Activated B cell treated with CpG ODN at 0.5 μM for 24 hours (primary cell): Measurements from ENCODE around the gene B4GALT4. TPM values are rescaled to one million over a fixed set of nuclear protein-coding genes. Genes with fewer than 3 reads are reported as not detected.

ENCODE experiments used
- ATAC-seq: fragments of 200-7000 bp; cut with Tn5 transposase; one replicate; pipeline ENCODE4 v1.10.0; 2021; ENCODE audit warnings: low read depth, mild to moderate bottlenecking, moderate library complexity
- CTCF ChIA-PET: fragments of 350-600 bp; sonication (Branson Sonifier 250); formaldehyde crosslinking; loops from one replicate; lab custom pipeline; 2021; ENCODE audit warnings: antibody characterized with exemption; lab: Charles Lee
- POLR2A ChIA-PET: fragments of 350-600 bp; sonication (Branson Sonifier 250); formaldehyde crosslinking; loops from one replicate; lab custom pipeline; 2021; ENCODE audit warnings: antibody characterized with exemption; lab: Charles Lee
- DNase-seq: peaks from one replicate; pipeline ENCODE4 v3.0.0; 2022
- H3K27ac Mint-ChIP-seq: one replicate; pipeline ENCODE4 v1.8.0; 2020; ENCODE audit warnings: mixed read lengths
- H3K27me3 Mint-ChIP-seq: one replicate; pipeline ENCODE4 v1.8.0; 2021; ENCODE audit warnings: mixed read lengths
- H3K36me3 Mint-ChIP-seq: one replicate; pipeline ENCODE4 v1.8.0; 2021; ENCODE audit warnings: low read depth, mixed read lengths
- H3K4me1 Mint-ChIP-seq: one replicate; pipeline ENCODE4 v1.8.0; 2021; ENCODE audit warnings: mixed read lengths
- H3K4me3 Mint-ChIP-seq: one replicate; pipeline ENCODE4 v1.8.0; 2020; ENCODE audit warnings: mild to moderate bottlenecking, mixed read lengths
- H3K9me3 Mint-ChIP-seq: one replicate; pipeline ENCODE4 v1.8.0; 2020; ENCODE audit warnings: mixed read lengths
- intact Hi-C: fragments of 100-400 bp; cut with micrococcal nuclease; formaldehyde crosslinking; loops from one replicate; pipeline ENCODE4 v1.15.1; 2024
- total RNA-seq: library from RNA; stranded (reverse); gene quantifications from 2 replicates; pipeline ENCODE4 v1.2.3, GENCODE V29; 2022
- TF ChIP-seq, protein P1 (sequence below): fragments of 200-600 bp; IDR thresholded peaks from one replicate; pipeline ENCODE4 v1.8.0; 2022; ENCODE audit warnings: antibody characterized with exemption, mild to moderate bottlenecking

The B4GALT4 gene
- total RNA-seq, 1 donor from 2014 or later, result 18.0 TPM

DNA sequence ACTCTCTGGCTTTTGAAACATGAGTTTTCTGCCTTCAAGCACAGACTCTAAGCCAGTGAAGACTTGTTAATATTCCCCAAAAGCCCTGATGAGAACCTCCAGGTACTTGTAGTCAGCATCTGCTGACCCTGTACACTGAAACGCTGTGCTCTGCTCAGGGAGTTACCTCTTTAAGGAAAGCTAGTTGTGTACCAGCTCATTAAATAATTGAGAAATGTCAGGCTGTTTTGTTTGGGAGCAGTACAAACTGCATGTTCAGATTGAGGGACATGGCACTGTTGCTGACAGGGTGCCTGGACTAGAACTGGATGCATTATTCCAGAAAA lies 45.6 kb downstream of the B4GALT4 start:
- Mint-ChIP-seq H3K9me3 (no peaks in the 10 kb centered on the region), H3K4me1 (no peaks in the 10 kb centered on the region), H3K27ac (no peak overlapping the region), H3K27me3 (peaks cover 4% of the 10 kb centered on the region), H3K36me3 (no peaks in the 10 kb centered on the region), H3K4me3 (no peak overlapping the region)
- ChIA-PET POLR2A (no interaction called here), CTCF (no interaction called here)
- ATAC-seq (no peak), DNase-seq (no peak)
- TF ChIP-seq, protein P1, sequence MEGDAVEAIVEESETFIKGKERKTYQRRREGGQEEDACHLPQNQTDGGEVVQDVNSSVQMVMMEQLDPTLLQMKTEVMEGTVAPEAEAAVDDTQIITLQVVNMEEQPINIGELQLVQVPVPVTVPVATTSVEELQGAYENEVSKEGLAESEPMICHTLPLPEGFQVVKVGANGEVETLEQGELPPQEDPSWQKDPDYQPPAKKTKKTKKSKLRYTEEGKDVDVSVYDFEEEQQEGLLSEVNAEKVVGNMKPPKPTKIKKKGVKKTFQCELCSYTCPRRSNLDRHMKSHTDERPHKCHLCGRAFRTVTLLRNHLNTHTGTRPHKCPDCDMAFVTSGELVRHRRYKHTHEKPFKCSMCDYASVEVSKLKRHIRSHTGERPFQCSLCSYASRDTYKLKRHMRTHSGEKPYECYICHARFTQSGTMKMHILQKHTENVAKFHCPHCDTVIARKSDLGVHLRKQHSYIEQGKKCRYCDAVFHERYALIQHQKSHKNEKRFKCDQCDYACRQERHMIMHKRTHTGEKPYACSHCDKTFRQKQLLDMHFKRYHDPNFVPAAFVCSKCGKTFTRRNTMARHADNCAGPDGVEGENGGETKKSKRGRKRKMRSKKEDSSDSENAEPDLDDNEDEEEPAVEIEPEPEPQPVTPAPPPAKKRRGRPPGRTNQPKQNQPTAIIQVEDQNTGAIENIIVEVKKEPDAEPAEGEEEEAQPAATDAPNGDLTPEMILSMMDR, result no peak
- intact Hi-C loops, result no loop called here

DNA sequence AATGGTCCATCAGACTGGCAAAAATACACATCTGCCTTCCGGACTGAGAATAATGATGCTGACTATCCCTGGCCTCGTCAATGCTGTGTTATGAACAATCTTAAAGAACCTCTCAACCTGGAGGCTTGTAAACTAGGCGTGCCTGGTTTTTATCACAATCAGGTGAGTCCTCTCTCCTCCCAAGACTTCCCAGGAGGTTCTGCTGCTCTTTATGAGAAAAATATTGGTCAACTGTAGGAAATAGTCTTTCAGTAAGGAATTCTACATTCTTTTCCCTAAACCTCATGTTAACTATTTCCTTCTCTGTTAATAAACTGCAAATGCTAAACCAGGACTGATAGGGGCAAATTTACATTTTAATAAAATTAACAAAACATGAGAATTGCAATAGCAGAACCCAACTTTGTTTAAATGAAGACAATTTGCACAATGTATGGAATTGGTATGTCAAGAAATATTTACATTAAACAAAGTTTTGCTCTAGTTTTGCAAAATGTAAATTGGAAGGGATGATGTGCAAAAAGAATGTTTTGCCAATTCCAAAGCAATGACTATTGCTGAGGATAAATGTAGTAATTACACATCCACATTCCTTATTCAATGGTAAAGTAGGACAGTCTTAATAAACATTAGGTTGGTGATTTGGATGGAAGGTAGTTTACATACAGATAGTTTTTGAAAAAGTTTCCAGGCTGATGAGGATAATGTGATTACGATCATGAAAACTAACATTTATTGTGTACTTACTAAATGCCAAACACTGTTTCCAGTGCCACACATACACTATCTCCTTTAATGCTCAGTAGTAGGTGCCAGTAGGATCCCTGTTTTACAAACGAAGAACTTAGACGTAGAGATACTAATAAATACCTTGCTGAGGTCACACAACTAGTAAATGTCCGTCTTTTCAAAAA lies 46.2 kb downstream of the B4GALT4 start:
- ChIA-PET POLR2A (no interaction called here), CTCF (no interaction called here)
- Mint-ChIP-seq H3K4me3 (no peak overlapping the region), H3K27ac (no peak overlapping the region), H3K36me3 (no peaks in the 10 kb centered on the region), H3K4me1 (no peaks in the 10 kb centered on the region), H3K9me3 (no peaks in the 10 kb centered on the region), H3K27me3 (peaks cover 4% of the 10 kb centered on the region)
- intact Hi-C loops, result no loop called here
- DNase-seq (no peak), ATAC-seq (no peak)
- TF ChIP-seq, protein P1, result no peak

DNA sequence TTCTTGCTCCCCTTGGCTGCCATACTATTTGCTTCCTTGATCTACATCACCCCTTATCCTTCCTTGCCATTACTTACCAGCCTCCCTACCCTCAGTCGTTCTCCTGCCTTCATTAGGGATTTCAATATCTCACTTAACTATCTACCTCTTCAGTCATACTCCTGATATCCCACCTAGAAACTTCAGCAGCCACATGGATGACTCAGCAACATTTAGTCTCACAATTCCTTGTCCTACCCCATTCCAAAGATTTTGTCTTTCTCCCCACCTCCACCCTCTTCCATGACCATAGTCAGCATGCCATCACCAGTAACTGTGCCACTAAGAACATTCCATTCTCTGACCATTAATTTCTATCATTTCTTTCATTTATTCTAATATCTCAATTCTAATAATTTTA lies 48.9 kb downstream of the B4GALT4 start:
- DNase-seq (no peak), ATAC-seq (no peak)
- Mint-ChIP-seq H3K9me3 (no peaks in the 10 kb centered on the region), H3K36me3 (no peaks in the 10 kb centered on the region), H3K27me3 (peaks cover 4% of the 10 kb centered on the region), H3K27ac (no peak overlapping the region), H3K4me3 (no peak overlapping the region), H3K4me1 (no peaks in the 10 kb centered on the region)
- ChIA-PET CTCF (no interaction called here), POLR2A (no interaction called here)
- TF ChIP-seq, protein P1, result no peak
- intact Hi-C loops, result no loop called here

DNA sequence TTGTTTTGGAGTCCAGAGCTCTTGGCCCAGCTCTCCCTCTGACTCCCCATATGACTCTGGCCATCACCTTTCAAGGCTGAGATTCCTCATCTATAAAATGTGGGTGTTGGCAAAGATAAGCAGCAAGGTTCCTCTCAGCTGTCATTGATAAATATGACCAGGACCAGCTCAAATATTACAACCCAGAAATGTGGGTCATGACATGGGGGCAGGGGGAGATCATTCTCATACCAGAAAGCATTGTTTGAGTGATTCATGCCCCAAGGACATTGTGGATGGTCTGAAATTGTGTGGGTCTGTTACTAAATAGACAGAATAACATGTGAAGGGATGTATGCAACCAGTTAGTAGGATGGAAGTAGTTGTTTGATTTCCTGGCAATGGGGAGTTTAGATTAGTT lies 53.4 kb downstream of the B4GALT4 start:
- H3K4me1 Mint-ChIP-seq, result no peaks in the 10 kb centered on the region
- no peaks in the 10 kb centered on the region for H3K36me3 Mint-ChIP-seq
- H3K4me3 Mint-ChIP-seq, result no peak overlapping the region
- DNase-seq (no peak), ATAC-seq (no peak)
- no peaks in the 10 kb centered on the region for H3K9me3 Mint-ChIP-seq
- TF ChIP-seq, protein P1, result no peak
- no peak overlapping the region for H3K27ac Mint-ChIP-seq
- intact Hi-C loops, result no loop called here
- H3K27me3 Mint-ChIP-seq, result peaks cover 4% of the 10 kb centered on the region
- CTCF ChIA-PET, result no interaction called here
- POLR2A ChIA-PET, result no interaction called here

DNA sequence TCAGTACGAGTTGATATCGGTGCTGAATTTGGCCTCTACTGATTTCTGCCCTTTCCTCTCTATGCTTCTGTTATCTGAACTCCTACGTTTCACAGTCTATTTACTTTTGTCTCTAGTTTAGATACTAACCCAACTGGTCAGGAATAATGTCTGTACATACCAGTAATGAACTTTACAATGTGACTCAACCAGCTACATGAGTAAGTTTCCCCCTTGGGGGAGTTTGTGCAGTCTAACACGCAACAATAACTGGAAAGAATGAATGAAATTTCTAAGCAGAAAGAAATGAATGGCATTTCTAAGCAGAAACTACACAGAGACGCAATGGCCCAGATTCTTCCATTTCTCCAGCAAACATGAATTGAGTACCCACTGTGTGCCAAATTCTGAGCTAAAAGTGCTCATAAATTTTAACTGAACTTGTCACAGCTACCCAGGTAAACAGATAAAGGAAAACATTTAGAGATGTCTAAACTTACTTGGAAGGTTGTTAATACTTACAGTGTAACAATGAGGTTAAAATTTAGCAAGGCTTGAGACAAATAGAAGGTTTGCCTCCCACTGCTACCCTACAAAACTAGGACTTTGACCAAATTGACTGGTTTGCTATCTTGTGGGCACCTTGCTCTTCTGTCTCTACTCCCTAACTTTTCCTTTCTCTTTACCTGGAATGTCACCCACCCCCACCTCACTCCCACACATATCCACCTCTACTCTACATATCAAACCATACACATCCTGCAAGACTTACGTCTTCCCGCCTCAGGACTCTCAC lies 55.7 kb downstream of the B4GALT4 start:
- Mint-ChIP-seq H3K9me3 (no peaks in the 10 kb centered on the region), H3K27ac (no peak overlapping the region), H3K4me1 (no peaks in the 10 kb centered on the region), H3K27me3 (peaks cover 4% of the 10 kb centered on the region), H3K4me3 (no peak overlapping the region), H3K36me3 (no peaks in the 10 kb centered on the region)
- intact Hi-C loops, result no loop called here
- DNase-seq (no peak), ATAC-seq (no peak)
- TF ChIP-seq, protein P1, result no peak
- POLR2A ChIA-PET, result no interaction called here
- CTCF ChIA-PET, result no interaction called here
